Measurements from ENCODE around the gene PDLIM5. TPM values are rescaled to one million over a fixed set of nuclear protein-coding genes. Genes with fewer than 3 reads are reported as not detected.

PDLIM5 gene
- total RNA-seq, 5 donors from 2014 or later (not counting 1 experiment from before 2014, with no cell fraction given) = 27.1 to 32.0 (median 29.6) TPM

GRCh38 chr4:94558392-94558904 is 106.7 kb downstream of the PDLIM5 start:
- ChIA-PET CTCF (no interaction called here), POLR2A (no interaction called here)
- H3K36me3 ChIP-seq (ENCODE audit: control insufficient read depth in 2 of 2, extremely low read depth in 1 of 2, insufficient read depth in 1 of 2, low read length in 1 of 2) = no peaks in the 10 kb centered on the region
- no peak overlapping the region for H3K4me3 ChIP-seq (ENCODE audit: control insufficient read depth in 1 of 2, extremely low read depth in 1 of 2, low read length in 1 of 2)
- H3K27me3 ChIP-seq (replicated peaks in 1 of 2; ENCODE audit: control insufficient read depth in 2 of 2, extremely low read depth in 1 of 2, insufficient read depth in 2 of 2, low read length in 1 of 2) = no peaks in the 10 kb centered on the region
- WGBS (ENCODE audit: insufficient coverage) = no CpG with 5 or more reads among the region's 1 CpG
- H3K4me1 ChIP-seq (ENCODE audit: control insufficient read depth in 1 of 2, extremely low read depth in 1 of 2, insufficient read depth in 2 of 2, low read length in 2 of 2) = no peaks in the 10 kb centered on the region
- no peaks in the 10 kb centered on the region for H3K9me3 ChIP-seq
- ATAC-seq (replicated peaks in 1 of 4) (no peak), DNase-seq (no peak)
- H3K27ac ChIP-seq (ENCODE audit: low read length) = no peak overlapping the region
- Mint-ChIP-seq H3K27me3 (no peaks in the 10 kb centered on the region), H3K4me3 (no peak overlapping the region), H3K9me3 (peaks cover 0 to 4% (median 2%) of the 10 kb centered on the region in 3 donors), H3K4me1 (peaks cover 0 to 7% (median 2%) of the 10 kb centered on the region in 3 donors), H3K36me3 (peaks cover 20% of the 10 kb centered on the region), H3K27ac (no peak overlapping the region)

GRCh38 chr4:94559351-94559806 is 107.6 kb downstream of the PDLIM5 start:
- no peak overlapping the region for H3K27ac Mint-ChIP-seq
- DNase-seq = no peak
- WGBS (ENCODE audit: insufficient coverage) = no CpG with 5 or more reads among the region's 3 CpGs
- no peak overlapping the region for H3K4me3 ChIP-seq (ENCODE audit: control insufficient read depth in 1 of 2, extremely low read depth in 1 of 2, low read length in 1 of 2)
- H3K27me3 Mint-ChIP-seq = no peaks in the 10 kb centered on the region
- H3K4me3 Mint-ChIP-seq = no peak overlapping the region
- no peaks in the 10 kb centered on the region for H3K27me3 ChIP-seq (replicated peaks in 1 of 2; ENCODE audit: control insufficient read depth in 2 of 2, extremely low read depth in 1 of 2, insufficient read depth in 2 of 2, low read length in 1 of 2)
- H3K36me3 Mint-ChIP-seq = peaks cover 20% of the 10 kb centered on the region
- peaks cover 0 to 4% (median 2%) of the 10 kb centered on the region in 3 donors for H3K9me3 Mint-ChIP-seq
- ChIA-PET POLR2A (no interaction called here), CTCF (no interaction called here)
- H3K4me1 Mint-ChIP-seq = peaks cover 0 to 7% (median 2%) of the 10 kb centered on the region in 3 donors
- no peak for ATAC-seq (replicated peaks in 1 of 4)
- no peaks in the 10 kb centered on the region for H3K9me3 ChIP-seq
- no peak overlapping the region for H3K27ac ChIP-seq (ENCODE audit: low read length)
- no peaks in the 10 kb centered on the region for H3K4me1 ChIP-seq (ENCODE audit: control insufficient read depth in 1 of 2, extremely low read depth in 1 of 2, insufficient read depth in 2 of 2, low read length in 2 of 2)
- no peaks in the 10 kb centered on the region for H3K36me3 ChIP-seq (ENCODE audit: control insufficient read depth in 2 of 2, extremely low read depth in 1 of 2, insufficient read depth in 1 of 2, low read length in 1 of 2)

GRCh38 chr4:94561249-94562024 is 109.7 kb downstream of the PDLIM5 start:
- Mint-ChIP-seq H3K27ac (no peak overlapping the region), H3K4me1 (peaks cover 0 to 7% (median 4%) of the 10 kb centered on the region in 3 donors), H3K9me3 (peaks cover 0 to 3% (median 0%) of the 10 kb centered on the region in 3 donors), H3K36me3 (peaks cover 15% of the 10 kb centered on the region), H3K4me3 (no peak overlapping the region), H3K27me3 (no peaks in the 10 kb centered on the region)
- 98% methylated on average over 5 of the region's 5 CpGs for WGBS (ENCODE audit: insufficient coverage)
- Histone ChIP-seq H3K27me3 (replicated peaks in 1 of 2; ENCODE audit: control insufficient read depth in 2 of 2, extremely low read depth in 1 of 2, insufficient read depth in 2 of 2, low read length in 1 of 2) (no peaks in the 10 kb centered on the region), H3K9me3 (no peaks in the 10 kb centered on the region), H3K27ac (ENCODE audit: low read length) (no peak overlapping the region), H3K4me3 (ENCODE audit: control insufficient read depth in 1 of 2, extremely low read depth in 1 of 2, low read length in 1 of 2) (no peak overlapping the region), H3K4me1 (ENCODE audit: control insufficient read depth in 1 of 2, extremely low read depth in 1 of 2, insufficient read depth in 2 of 2, low read length in 2 of 2) (no peaks in the 10 kb centered on the region), H3K36me3 (ENCODE audit: control insufficient read depth in 2 of 2, extremely low read depth in 1 of 2, insufficient read depth in 1 of 2, low read length in 1 of 2) (no peaks in the 10 kb centered on the region)
- ChIA-PET POLR2A (no interaction called here), CTCF (no interaction called here)
- ATAC-seq (replicated peaks in 1 of 4) (no peak), DNase-seq (no peak)

- ChIA-PET CTCF (no interaction called here), POLR2A (interaction anchor here in 1 of 2 donors (0.6 kb wide), 1 partner anchor 81 kb away, joined by 3 read pairs; no protein-coding TSS in a partner anchor)
- Mint-ChIP-seq H3K4me3 (no peak overlapping the region), H3K4me1 (peaks cover 1 to 11% (median 4%) of the 10 kb centered on the region in 3 donors), H3K27me3 (no peaks in the 10 kb centered on the region), H3K9me3 (no peaks in the 10 kb centered on the region), H3K27ac (no peak overlapping the region), H3K36me3 (peaks cover 6% of the 10 kb centered on the region)
- ATAC-seq (replicated peaks in 1 of 4) (no peak), DNase-seq (no peak)
- H3K4me3 ChIP-seq (ENCODE audit: control insufficient read depth in 1 of 2, extremely low read depth in 1 of 2, low read length in 1 of 2) = no peak overlapping the region
- WGBS (ENCODE audit: insufficient coverage) = 83% methylated on average over 1 of the region's 1 CpG
- no peak overlapping the region for H3K27ac ChIP-seq (ENCODE audit: low read length)
- H3K4me1 ChIP-seq (ENCODE audit: control insufficient read depth in 1 of 2, extremely low read depth in 1 of 2, insufficient read depth in 2 of 2, low read length in 2 of 2) = no peaks in the 10 kb centered on the region
- no peaks in the 10 kb centered on the region for H3K36me3 ChIP-seq (ENCODE audit: control insufficient read depth in 2 of 2, extremely low read depth in 1 of 2, insufficient read depth in 1 of 2, low read length in 1 of 2)
- no peaks in the 10 kb centered on the region for H3K9me3 ChIP-seq
- H3K27me3 ChIP-seq (replicated peaks in 1 of 2; ENCODE audit: control insufficient read depth in 2 of 2, extremely low read depth in 1 of 2, insufficient read depth in 2 of 2, low read length in 1 of 2) = no peaks in the 10 kb centered on the region
Observed at GRCh38 chr4:94562285-94562684, 110.5 kb downstream of the PDLIM5 start.

GRCh38 chr4:94564252-94564651 is 112.5 kb downstream of the PDLIM5 start:
- Histone ChIP-seq H3K27me3 (replicated peaks in 1 of 2; ENCODE audit: control insufficient read depth in 2 of 2, extremely low read depth in 1 of 2, insufficient read depth in 2 of 2, low read length in 1 of 2) (no peaks in the 10 kb centered on the region), H3K36me3 (ENCODE audit: control insufficient read depth in 2 of 2, extremely low read depth in 1 of 2, insufficient read depth in 1 of 2, low read length in 1 of 2) (no peaks in the 10 kb centered on the region), H3K9me3 (no peaks in the 10 kb centered on the region), H3K27ac (ENCODE audit: low read length) (no peak overlapping the region), H3K4me3 (ENCODE audit: control insufficient read depth in 1 of 2, extremely low read depth in 1 of 2, low read length in 1 of 2) (no peak overlapping the region), H3K4me1 (ENCODE audit: control insufficient read depth in 1 of 2, extremely low read depth in 1 of 2, insufficient read depth in 2 of 2, low read length in 2 of 2) (no peaks in the 10 kb centered on the region)
- DNase-seq (no peak), ATAC-seq (replicated peaks in 1 of 4) (no peak)
- POLR2A ChIA-PET = no interaction called here
- Mint-ChIP-seq H3K36me3 (peaks cover 3% of the 10 kb centered on the region), H3K4me3 (no peak overlapping the region), H3K9me3 (no peaks in the 10 kb centered on the region), H3K27me3 (no peaks in the 10 kb centered on the region), H3K4me1 (peaks cover 6 to 11% (median 11%) of the 10 kb centered on the region in 3 donors), H3K27ac (no peak overlapping the region)
- WGBS (ENCODE audit: insufficient coverage) = 100% methylated on average over 1 of the region's 2 CpGs
- CTCF ChIA-PET = interaction anchor here in 1 of 2 donors (0.7 kb wide), 1 partner anchor 42 kb away, joined by 8 read pairs; no protein-coding TSS in a partner anchor

- H3K9me3 ChIP-seq = no peaks in the 10 kb centered on the region
- Mint-ChIP-seq H3K9me3 (no peaks in the 10 kb centered on the region), H3K36me3 (no peaks in the 10 kb centered on the region), H3K4me3 (no peak overlapping the region), H3K4me1 (peaks cover 6 to 11% (median 8%) of the 10 kb centered on the region in 3 donors), H3K27me3 (no peaks in the 10 kb centered on the region), H3K27ac (no peak overlapping the region)
- H3K27me3 ChIP-seq (replicated peaks in 1 of 2; ENCODE audit: control insufficient read depth in 2 of 2, extremely low read depth in 1 of 2, insufficient read depth in 2 of 2, low read length in 1 of 2) = no peaks in the 10 kb centered on the region
- no peak overlapping the region for H3K27ac ChIP-seq (ENCODE audit: low read length)
- no peak for DNase-seq
- WGBS (ENCODE audit: insufficient coverage) = no CpG with 5 or more reads among the region's 4 CpGs
- CTCF ChIA-PET = no interaction called here
- no peak overlapping the region for H3K4me3 ChIP-seq (ENCODE audit: control insufficient read depth in 1 of 2, extremely low read depth in 1 of 2, low read length in 1 of 2)
- POLR2A ChIA-PET = no interaction called here
- H3K36me3 ChIP-seq (ENCODE audit: control insufficient read depth in 2 of 2, extremely low read depth in 1 of 2, insufficient read depth in 1 of 2, low read length in 1 of 2) = no peaks in the 10 kb centered on the region
- no peaks in the 10 kb centered on the region for H3K4me1 ChIP-seq (ENCODE audit: control insufficient read depth in 1 of 2, extremely low read depth in 1 of 2, insufficient read depth in 2 of 2, low read length in 2 of 2)
- no peak for ATAC-seq (replicated peaks in 1 of 4)
Observed at GRCh38 chr4:94566420-94566819, 114.7 kb downstream of the PDLIM5 start.
